ENCODE measurements around the gene SEMA3E.
"Not testable (repeated sequence)": the region's sequence is repeated elsewhere in the genome, so short reads cannot be mapped to it uniquely, and the experiment has no call there.

SEMA3E gene
- 0 to 0.36 (median 0.04) reads per million in 4 experiments for total RNA-seq

GRCh38 chr7:83648464-83649241 lies at the start of gene SEMA3E:
Gene SEMA3E, minus strand, starts transcription at chr7:83649139.
- DNase-seq, result no peak

- no peak for DNase-seq
Measured at GRCh38 chr7:83697804-83698530, 49.0 kb upstream of the SEMA3E start.

GRCh38 chr7:83696101-83696500 lies 47.2 kb upstream of the SEMA3E start:
- no peak for DNase-seq

GRCh38 chr7:83695128-83695960 lies 46.4 kb upstream of the SEMA3E start:
- no peak for DNase-seq

- DNase-seq, result no peak
Measured at GRCh38 chr7:83693256-83693655, 44.3 kb upstream of the SEMA3E start.

GRCh38 chr7:83691095-83691494 lies 42.2 kb upstream of the SEMA3E start:
- no peak for DNase-seq

DNA sequence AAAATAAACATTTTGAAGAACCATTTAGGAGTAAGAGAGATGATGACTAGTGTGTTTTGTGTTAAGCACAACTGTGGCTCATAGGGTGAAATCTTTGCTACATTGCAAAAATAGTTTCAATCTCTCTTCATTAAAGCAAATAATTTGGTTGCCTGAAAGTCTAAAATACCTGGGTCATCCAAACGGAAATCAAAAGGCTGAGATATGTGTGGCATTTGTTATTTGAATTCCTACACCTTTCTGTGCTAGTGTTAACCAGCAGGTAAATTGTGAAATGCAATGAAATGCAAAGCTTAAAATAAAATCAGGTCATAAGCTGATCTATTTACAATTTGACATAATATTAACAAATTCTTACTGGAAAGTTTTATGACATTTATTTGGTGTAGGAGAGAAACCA lies 40.9 kb upstream of the SEMA3E start:
- DNase-seq, result no peak

DNA sequence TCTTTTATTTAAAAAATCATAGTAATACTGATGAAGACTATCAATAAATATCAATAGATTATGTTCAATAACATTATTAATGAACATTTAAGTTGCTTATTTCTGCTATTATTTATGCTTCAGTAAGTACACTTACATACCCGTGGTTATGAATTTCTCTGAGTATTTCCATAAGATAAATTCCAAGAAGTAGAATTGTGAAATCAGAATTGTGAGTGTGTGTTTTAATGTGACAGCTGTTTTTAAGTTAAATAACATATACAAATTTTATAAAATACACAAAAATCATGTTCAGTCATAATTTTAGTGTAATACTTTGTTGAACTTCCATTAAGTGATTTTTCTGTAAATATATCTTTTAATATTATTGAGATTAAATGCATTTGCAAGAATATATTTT lies 37.5 kb upstream of the SEMA3E start:
- no peak for DNase-seq

- DNase-seq, result no peak
Measured at GRCh38 chr7:83684928-83685327, 36.0 kb upstream of the SEMA3E start.

DNA sequence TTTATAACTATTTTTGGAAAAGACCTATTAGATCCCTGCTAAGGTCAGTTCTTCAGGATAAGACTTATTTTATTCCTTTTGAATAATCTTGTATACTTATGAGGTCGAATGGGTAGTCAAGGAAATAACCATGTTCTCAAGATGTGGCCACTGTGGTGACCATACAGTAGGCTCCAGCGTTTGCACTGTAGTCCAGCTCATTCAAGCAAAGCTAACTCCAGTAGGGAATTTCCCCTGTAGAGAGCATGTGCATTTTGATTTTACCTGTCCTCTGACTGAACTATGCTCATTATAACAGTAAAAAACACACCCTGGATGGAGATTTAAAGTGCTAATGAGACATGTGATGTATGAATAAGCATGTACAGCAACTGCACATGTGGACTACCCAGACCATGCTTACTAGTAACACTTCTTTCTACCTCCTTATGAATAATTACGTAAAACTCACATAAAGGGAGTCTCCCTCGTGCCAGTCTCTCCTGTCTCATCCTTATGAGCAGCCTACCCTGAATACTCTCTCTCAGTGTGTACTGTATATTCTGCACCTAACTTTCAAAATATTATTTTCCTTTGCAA lies 32.4 kb upstream of the SEMA3E start:
- DNase-seq, result no peak

DNA sequence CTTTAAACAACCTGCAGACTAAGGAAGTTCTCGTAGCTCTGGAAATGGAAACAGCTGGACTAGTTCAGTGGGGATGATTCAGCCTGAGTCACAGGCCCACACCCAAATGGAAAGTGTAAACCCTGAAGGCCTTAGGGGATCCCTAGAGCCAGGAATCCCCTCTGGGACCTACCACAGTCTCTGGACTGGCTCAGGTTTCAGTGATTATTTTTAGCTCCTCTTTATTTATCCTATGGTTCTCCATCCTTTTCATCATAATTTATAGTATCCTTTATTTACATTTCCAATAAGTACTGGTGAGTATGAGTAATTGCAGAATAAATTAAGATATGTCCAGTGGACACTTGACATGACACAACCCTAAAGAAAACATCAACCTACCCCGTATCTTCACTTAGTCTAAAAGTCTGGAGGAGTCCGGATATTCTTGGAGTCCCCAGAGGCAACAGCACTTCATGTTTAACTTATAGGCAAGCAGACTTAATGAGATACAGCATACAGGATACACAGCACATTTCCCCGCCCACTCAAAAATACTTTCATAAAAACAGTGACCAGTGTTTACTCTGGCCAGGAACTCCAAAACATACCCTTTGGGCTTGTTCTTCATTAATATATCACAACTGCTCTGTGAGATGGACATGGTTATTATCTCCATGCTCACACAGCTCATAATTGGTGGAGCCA lies 28.4 kb upstream of the SEMA3E start:
- no peak for DNase-seq

- DNase-seq, result not testable (repeated sequence)
Measured at GRCh38 chr7:83673291-83673690, 24.4 kb upstream of the SEMA3E start.

DNA sequence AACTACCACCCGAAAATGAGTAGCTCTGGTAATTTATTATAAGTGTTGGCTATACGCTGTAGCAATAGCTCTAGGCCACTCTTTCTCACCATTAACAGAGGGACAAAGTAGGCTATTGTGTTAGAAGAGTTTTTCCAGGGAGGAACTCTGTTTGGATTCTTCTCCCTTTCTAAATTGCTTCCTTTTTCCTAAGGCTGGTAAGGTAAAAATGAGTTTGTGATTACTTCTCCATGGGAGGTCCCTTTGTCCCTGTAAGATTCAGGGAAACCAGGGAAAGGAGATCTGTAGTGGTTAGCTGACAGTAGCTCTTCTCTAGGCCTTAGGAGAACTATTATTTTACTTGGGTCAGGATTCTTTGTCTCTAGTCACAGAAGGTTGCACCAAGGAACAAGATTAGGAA lies 23.2 kb upstream of the SEMA3E start:
- no peak for DNase-seq

DNA sequence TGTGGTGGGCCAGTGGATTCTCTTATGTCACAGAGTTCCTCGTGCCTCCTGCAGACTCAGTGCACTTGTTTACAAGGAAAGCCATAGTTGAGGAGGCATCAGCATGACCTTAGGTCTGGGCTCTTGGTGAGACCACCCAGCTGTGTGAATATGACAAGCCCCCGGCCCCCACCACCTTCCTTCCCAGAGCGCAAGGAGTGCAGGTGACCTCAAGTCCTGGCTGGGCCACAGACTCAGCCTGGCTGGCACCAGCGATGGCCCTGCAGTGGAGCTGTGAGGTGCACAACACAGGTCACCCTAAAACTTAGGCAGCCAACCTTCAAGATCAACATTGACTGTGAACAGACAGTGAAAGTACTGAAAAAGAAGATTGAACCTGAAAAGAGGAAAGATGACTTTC lies 14.2 kb upstream of the SEMA3E start:
- no peak for DNase-seq

DNA sequence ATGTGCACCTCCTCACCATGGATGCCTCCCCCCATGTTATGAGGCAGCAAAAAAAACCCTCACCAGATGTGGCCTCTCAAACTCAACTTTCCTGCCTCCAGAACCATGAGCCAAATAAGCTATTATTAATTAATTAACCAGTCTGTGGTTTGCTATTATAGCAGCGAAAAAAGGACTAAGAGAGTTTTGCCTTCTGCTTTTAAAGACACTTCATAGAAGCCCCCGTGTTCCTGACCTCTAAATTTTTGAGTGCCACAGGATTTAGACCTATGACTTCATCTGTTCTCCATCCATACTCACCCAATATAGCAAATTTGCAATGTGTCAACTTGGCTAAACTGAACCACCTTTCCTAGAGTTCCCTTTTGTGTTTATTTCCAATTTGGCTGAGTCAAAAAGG lies 9.2 kb upstream of the SEMA3E start:
- DNase-seq, result no peak

DNA sequence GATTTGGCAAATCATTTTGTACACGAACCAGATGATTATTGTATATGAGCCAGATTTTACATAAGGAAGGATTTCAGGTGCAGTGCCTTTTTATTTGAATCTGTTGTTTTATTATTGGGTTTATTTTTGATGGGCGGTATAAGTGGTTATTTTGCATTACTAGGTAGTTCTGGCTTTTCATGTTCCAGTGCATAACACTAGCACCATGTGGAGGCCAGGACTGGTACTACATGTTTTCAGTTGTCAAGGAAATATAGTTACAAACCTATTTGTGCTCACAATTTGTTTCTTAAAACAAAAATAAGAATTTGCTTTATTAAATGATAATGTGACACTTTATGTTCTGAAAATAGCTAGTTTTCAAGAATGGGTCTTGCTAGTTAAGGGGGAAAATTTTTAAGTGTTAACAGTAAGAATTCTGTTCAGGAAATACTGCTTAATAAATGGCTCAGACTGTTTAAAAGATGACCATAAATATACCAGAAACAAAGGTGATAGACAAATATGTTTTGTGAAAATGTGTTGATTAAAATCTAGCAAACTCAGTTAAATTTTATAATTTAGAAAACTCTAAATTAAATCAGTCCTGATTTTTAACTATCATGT lies 7.1 kb upstream of the SEMA3E start:
- no peak for DNase-seq

DNA sequence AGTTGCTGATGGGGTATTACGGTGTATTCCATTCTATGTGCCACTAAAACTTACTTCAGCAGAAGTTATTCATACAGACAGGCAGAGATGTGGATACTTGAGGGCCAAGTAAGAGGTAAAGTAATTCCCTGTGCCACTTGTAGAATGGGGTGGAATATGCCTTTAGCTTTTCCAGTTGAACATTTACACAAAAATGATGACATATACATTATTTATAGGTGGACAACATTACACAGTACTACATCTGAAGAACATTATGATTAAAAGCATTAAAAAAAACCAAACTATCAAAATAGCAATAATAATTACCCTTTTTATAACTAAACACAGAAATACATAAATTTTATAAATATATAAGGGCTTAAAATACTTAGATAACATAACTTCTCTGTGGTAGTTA lies 3.5 kb upstream of the SEMA3E start:
- DNase-seq, result no peak

DNA sequence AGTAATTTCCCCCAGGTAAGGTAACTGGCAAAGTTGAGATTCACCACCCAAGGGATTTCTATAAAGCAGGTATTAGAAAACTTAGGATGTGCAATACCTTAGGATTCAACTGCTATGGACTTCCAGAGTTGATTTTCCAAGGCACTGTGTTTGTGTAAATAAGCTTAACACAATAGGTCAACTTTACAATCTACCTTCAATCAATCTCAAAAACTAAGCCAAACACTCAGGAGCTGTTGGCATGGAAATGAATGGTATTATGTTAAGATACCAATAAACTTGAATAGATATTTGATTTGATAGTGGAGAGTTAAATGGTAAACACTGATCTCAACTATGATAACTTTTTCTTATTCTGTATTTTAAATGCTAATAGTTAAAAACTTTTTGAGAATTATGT lies 762 bp upstream of the SEMA3E start:
- no peak for DNase-seq

GRCh38 chr7:83646027-83646426 lies 2.9 kb downstream of the SEMA3E start:
- DNase-seq, result no peak

DNA sequence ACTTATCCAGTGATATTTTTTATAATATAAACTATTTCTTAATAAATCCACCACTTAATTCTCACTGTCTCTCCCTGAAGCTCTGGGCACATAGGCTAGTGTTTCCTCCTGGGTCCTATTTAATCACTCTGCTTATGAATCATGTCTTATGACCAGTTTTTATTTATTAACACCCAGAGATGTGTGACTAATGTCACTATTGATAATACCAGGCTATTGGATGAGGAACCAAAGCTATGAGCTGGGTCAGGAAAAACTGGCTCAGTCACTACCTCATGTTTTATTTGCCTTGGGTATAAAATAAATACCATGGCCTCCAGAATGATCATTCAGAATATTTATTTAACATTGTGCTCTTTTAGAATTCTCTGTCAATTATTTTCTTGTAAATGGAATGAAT lies 5.2 kb downstream of the SEMA3E start:
- DNase-seq, result no peak

DNA sequence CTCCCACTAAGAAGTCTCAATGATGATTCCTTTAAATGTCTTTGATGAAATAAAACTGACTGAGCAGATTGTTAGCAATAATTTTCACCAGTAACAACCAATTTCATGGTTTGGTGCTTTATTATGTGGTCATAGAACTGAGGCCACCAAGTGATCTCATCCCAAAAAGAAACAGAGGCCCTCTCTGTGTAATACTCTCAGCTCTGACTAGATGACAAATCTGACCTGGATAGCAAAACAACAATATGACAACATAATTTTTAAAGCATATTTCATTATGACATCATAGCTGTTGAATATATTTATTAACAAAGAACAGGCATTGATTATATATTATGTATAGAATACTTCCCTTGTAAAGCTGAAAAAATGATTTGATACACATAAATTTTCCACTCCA lies 5.9 kb downstream of the SEMA3E start:
- no peak for DNase-seq

Data from effector CD8-positive, alpha-beta T cell (primary cell).